Measurements from ENCODE around the gene TRIM75.
"Not testable (repeated sequence)": the region's sequence is repeated elsewhere in the genome, so short reads cannot be mapped to it uniquely, and the experiment has no call there.

Gene TRIM75

GRCh38 chr4:165079476-165079875 is 25.8 kb downstream of the TRIM75 start:
- peak; percentile 66 for DNase-seq

GRCh38 chr4:165084787-165085186 is 31.1 kb downstream of the TRIM75 start:
- DNase-seq, result not testable (repeated sequence)

GRCh38 chr4:165085946-165086345 is 32.3 kb downstream of the TRIM75 start:
- no peak for DNase-seq

- DNase-seq, result no peak
Observed at GRCh38 chr4:165088366-165088765, 34.7 kb downstream of the TRIM75 start.

GRCh38 chr4:165092187-165092586 is 38.5 kb downstream of the TRIM75 start:
- not testable (repeated sequence) for DNase-seq

- no peak for DNase-seq
Observed at GRCh38 chr4:165094873-165095272, 41.2 kb downstream of the TRIM75 start.

- no peak for DNase-seq
Observed at GRCh38 chr4:165095291-165095690, 41.6 kb downstream of the TRIM75 start.

GRCh38 chr4:165096776-165097175 is 43.1 kb downstream of the TRIM75 start:
- no peak for DNase-seq

GRCh38 chr4:165101641-165102040 is 48.0 kb downstream of the TRIM75 start:
- DNase-seq, result no peak

- DNase-seq, result no peak
Observed at GRCh38 chr4:165106518-165106917, 52.9 kb downstream of the TRIM75 start.

Measured in DMS153 (cell line).